Aorta (tissue), 5 donors: ENCODE data around the gene TMIGD1. TPM values are rescaled to one million over a fixed set of nuclear protein-coding genes. Genes with fewer than 3 reads are reported as not detected.

Experiments
- ATAC-seq: fragments of 200-7000 bp; cut with Tn5 transposase; one replicate; pipeline ENCODE4 v1.9.1; 2022; ENCODE audit warnings: moderate library complexity; ENCODE audit not compliant: low FRiP score
- DNase-seq, 2 donors: peaks; one replicate each; pipeline ENCODE4 v3.0.0-alpha.2; 2020
- H3K27ac ChIP-seq, 2 donors: one replicate each; pipeline ENCODE4 v1.5.1; 2013; ENCODE audit warnings: low read length in 2 of 2, mild to moderate bottlenecking in 2 of 2, moderate library complexity in 2 of 2, control low read depth in 1 of 2, inconsistent platforms in 1 of 2, low read depth in 1 of 2
- H3K27me3 ChIP-seq, 2 donors: one replicate each; pipeline ENCODE4 v1.6.1; 2013; ENCODE audit warnings: control low read depth in 1 of 2, low read length in 1 of 2, mild to moderate bottlenecking in 1 of 2, moderate library complexity in 1 of 2; ENCODE audit not compliant: insufficient read depth in 2 of 2, control insufficient read depth in 1 of 2
- H3K36me3 ChIP-seq, 2 donors: one replicate each; pipeline ENCODE4 v1.6.1; 2013; ENCODE audit warnings: control low read depth in 1 of 2, low read length in 1 of 2, mild to moderate bottlenecking in 1 of 2; ENCODE audit not compliant: insufficient read depth in 2 of 2, control insufficient read depth in 1 of 2
- H3K4me1 ChIP-seq, 2 donors: one replicate each; pipeline ENCODE4 v1.6.1; 2013; ENCODE audit warnings: low read length in 2 of 2, control low read depth in 1 of 2, mild to moderate bottlenecking in 1 of 2, moderate library complexity in 1 of 2; ENCODE audit not compliant: insufficient read depth in 2 of 2, control insufficient read depth in 1 of 2
- H3K4me3 ChIP-seq, 2 donors: one replicate each; pipeline ENCODE4 v1.5.1; 2013; ENCODE audit warnings: low read length in 2 of 2, control low read depth in 1 of 2, mild to moderate bottlenecking in 1 of 2
- H3K9me3 ChIP-seq: one replicate; pipeline ENCODE4 v1.6.1; 2013; ENCODE audit warnings: mild to moderate bottlenecking, low read length; ENCODE audit not compliant: control insufficient read depth
- WGBS, 2 donors: extraction: QIAGEN DNeasy Blood & Tissue Kit; methylation state at CpG; one replicate each; pipeline ENCODE4 v1.1.7; 2013; 5-methylcytosine and 5-hydroxymethylcytosine counted together
- intact Hi-C, 2 donors: fragments of 100-400 bp; cut with DNase I; formaldehyde crosslinking; loops; one replicate each; pipeline versions ENCODE4 v1.14.2 to v1.15.0; 2022
- polyA plus RNA-seq, 2 donors: library from polyadenylated mRNA; stranded (reverse); fragments of 200-250 nt; gene quantifications; one replicate each; pipeline ENCODE4 v1.2.3, GENCODE V29; 2013
- total RNA-seq, 2 donors: library from RNA; stranded (reverse); fragmentation: NEBNext Ultra II Directional; extraction: Animal tissue kit (Norgen Biotek cat#: 25700); gene quantifications; one replicate each; pipeline ENCODE4 v1.2.1, GENCODE V29; 2021
- donor health status: healthy with polysubstance abuse.
- donor health status: Bipolar disorder and iron deficiency.
- donor health status: DM: no; HTN: no; CAD: no.
- donor health status: DM: no; HTN: no; CAD: no.
- donor health status: DM: yes; HTN: yes; CAD: no.

The TMIGD1 gene
- total and polyA plus RNA-seq, 4 donors: 1.9 TPM; not detected in 3

DNA sequence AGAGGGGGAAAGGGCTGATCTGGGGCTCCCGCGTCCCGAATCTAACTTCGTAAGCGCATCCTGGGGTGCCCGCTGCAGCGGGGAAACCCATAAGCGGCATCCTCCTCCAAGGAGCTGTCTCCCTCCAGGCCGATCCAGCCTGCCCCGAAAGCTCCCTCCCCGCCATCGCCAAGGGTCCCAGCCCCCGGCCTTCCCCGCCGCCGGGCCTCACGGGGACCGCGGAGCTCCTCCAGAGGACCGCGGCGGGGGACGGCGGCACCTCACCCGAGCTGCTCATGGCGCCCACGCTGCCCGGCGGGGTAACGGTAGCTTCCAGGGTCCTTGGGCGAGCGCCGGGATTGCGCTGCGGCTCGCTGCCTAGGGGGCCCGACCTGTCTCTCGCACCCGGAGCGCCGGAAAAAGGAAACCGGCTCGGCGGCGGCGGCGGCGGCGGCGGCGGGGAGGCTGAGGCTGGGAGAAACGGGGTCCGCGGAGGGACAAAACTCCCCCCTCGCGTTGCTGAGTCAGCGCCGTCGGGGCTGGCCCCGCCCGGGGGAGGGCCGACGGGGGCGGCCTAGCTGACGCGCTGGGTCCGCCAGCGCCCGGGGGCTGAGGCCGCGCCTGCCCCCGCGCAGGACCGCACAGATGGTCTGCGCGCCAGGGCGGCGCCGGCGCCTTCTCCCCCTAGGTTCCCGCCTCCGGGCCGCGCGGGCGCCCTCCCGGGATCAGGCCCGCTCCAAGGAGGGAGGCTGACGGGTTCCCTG is 42.1 kb downstream of the TMIGD1 start, which contains the start of gene BLMH:
Gene BLMH, minus strand, starts transcription at position 402 of the 743 bp plus-strand sequence. Its CDS starts 125 bp downstream, at position 277.
- H3K4me3 ChIP-seq: peak within 1 kb of the TSS; percentile 81 to 82
- no peaks in the 10 kb centered on the region for H3K27me3 ChIP-seq
- ATAC-seq (peak; percentile 97), DNase-seq (peak; percentile 89 to 96)
- WGBS, 2 donors: 0 to 1% methylated on average over 53 to 89 of the region's 89 CpGs
- H3K36me3 ChIP-seq: peaks cover 0 to 3% of the 10 kb centered on the region in 2 donors
- H3K4me1 ChIP-seq: no peaks in the 10 kb centered on the region
- intact Hi-C loops: loop anchor here in 1 of 2 donors (10.0 kb wide), 2 partner anchors 83 to 143 kb away; partner anchors contain the start of gene CPD
- H3K9me3 ChIP-seq: no peaks in the 10 kb centered on the region
- peak within 1 kb of the TSS in 1 of 2 donors; percentile 92 for H3K27ac ChIP-seq

DNA sequence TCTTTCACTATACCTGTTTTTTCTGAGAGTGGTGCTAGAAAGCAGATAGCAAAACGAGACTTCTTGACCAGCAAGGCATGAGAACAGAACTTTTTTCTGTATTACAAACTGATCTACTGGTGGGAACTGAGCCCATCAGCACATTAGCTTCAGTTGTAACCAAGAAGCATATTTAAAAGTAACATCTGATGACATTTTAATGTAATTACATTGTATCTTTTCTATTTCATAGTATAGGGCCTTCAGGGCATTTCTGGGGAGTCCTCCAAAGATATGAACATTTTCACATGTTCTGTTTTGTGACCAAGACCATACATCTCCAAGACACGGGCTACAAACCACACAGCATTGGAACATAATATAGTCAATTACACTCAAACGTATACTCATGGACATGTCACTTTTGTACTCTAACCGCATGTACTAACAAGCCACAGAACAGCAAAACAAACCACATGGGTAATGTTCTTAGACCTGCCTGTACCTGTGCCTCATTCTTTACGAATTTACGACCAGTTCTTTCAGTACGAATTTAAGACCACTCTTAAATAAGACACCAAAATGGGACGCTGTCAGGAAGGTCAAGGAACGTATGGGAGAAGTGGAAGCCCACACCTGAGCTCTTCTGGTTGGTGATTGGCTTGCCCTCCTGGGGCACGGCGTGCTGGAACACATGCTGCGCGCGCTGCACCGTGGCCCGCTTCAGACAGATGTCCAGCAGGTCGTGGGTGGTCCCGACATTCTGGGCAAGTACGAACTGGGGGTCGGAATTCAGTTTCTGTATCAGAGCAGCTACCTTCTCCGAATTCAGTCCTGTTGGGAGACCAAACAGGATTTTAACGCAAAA is 42.9 kb downstream of the TMIGD1 start:
- 2% methylated on average over 21 to 22 of the region's 22 CpGs for WGBS, 2 donors

DNA sequence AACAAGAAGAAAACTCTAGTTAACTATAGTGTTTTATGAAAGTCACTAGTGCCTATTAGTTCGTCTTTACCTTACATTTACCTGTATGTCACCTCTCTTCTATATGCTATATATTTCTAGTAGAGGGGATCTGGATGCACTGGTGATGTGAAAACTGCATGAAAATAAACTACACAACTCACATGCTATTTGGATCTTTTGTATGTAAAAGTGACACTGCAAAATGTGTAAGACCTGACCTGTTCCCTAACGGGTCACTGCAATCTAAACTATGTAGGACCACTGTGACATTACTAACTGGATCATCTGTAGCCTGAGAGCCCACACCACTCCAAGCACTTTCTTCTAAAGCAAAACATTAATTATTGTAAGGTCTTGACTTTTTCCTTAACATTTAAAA is 43.8 kb downstream of the TMIGD1 start:
- H3K4me1 ChIP-seq: no peaks in the 10 kb centered on the region
- no peak for ATAC-seq
- H3K27ac ChIP-seq: no peak overlapping the region
- 64 to 76% methylated on average over 2 of the region's 2 CpGs for WGBS, 2 donors
- no peak overlapping the region for H3K4me3 ChIP-seq
- peaks cover 0 to 3% of the 10 kb centered on the region in 2 donors for H3K36me3 ChIP-seq
- no peak for DNase-seq
- intact Hi-C loops: loop anchor here in 1 of 2 donors (10.0 kb wide), 2 partner anchors 85 to 145 kb away; partner anchors contain the start of gene CPD
- no peaks in the 10 kb centered on the region for H3K27me3 ChIP-seq
- no peaks in the 10 kb centered on the region for H3K9me3 ChIP-seq

More for the DNA sequence above, 42.9 kb downstream of the TMIGD1 start:
- Histone ChIP-seq H3K4me3 (peak overlapping the region; percentile 81 to 82), H3K36me3 (peaks cover 0 to 3% of the 10 kb centered on the region in 2 donors), H3K27me3 (no peaks in the 10 kb centered on the region), H3K9me3 (no peaks in the 10 kb centered on the region), H3K27ac (no peak overlapping the region), H3K4me1 (no peaks in the 10 kb centered on the region)
- intact Hi-C loops: loop anchor here in 1 of 2 donors (10.0 kb wide), 2 partner anchors 84 to 144 kb away; partner anchors contain the start of gene CPD
- DNase-seq: peak; percentile 50 to 81
- ATAC-seq: peak; percentile 49

DNA sequence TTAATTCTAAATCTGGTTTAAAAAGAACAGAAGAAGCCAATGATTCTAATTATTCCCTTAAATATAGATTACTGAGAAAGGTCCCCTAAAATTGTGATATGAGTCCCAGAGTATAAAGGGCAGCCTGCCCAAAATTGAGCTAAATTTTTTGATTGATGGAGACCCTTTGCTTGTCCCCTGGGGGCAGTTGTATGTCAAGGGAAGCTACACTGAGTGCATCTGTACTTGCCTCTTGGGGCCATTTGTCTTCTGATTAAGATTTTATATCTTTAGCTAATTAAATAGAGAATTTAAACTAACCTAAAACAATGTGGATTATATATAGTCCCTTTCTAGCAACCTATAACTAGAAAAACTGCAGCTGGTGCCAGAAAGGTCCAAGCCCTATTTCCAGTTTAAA is 54.7 kb downstream of the TMIGD1 start:
- intact Hi-C loops: loop anchor here in 1 of 2 donors (5.0 kb wide), 1 partner anchor 152 kb away; no protein-coding TSS in a partner anchor

DNA sequence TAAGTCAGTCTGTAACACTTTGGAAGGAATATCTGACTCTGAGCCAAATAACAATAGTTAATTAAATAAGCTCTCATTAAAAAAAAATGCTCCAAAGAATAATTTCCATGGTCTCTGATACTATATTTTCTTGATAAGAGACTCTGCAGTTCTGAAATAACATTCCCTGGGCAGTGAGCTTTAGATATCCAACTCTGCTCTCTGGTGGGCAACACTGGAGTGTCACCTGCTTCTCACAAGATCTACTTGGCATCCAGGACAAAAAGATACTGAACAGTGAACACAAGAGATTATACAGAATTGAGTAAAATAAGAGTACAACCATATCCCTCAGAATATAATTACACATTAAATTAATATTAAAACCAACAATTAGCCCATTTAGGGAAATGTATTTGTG is 55.8 kb downstream of the TMIGD1 start:
- peak; percentile 62 for ATAC-seq

More for the DNA sequence above, 54.7 kb downstream of the TMIGD1 start:
- Histone ChIP-seq H3K27me3 (no peaks in the 10 kb centered on the region), H3K36me3 (peaks cover 2 to 4% of the 10 kb centered on the region in 2 donors), H3K27ac (no peak overlapping the region), H3K4me1 (peaks cover 0 to 4% of the 10 kb centered on the region in 2 donors), H3K9me3 (no peaks in the 10 kb centered on the region), H3K4me3 (no peak overlapping the region)
- DNase-seq (no peak), ATAC-seq (no peak)

DNA sequence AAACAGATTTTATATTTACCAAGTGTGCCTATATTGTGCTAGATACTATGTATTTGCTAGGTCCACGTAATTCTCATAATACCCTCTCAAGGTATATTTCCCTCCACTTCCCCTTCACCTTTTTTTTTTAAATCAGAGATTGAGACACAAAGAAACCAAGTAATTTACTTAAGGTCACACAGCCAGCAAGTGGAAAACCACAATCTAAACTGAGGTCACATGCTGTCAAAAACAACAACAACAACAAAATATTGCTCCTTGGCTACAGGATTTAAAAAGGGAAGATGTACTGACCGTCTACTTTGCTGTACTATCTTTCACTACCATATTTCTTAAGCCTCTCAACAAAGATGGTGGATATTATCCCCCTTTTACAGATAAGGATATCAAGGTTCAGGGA is 57.9 kb downstream of the TMIGD1 start:
- no peak overlapping the region for H3K4me3 ChIP-seq
- H3K4me1 ChIP-seq: peaks cover 0 to 4% of the 10 kb centered on the region in 2 donors
- H3K9me3 ChIP-seq: no peaks in the 10 kb centered on the region
- H3K27ac ChIP-seq: no peak overlapping the region
- DNase-seq (no peak), ATAC-seq (no peak)
- intact Hi-C loops: loop anchor here in 1 of 2 donors (5.0 kb wide), 1 partner anchor 149 kb away; no protein-coding TSS in a partner anchor
- WGBS, 2 donors: 90 to 95% methylated on average over 2 of the region's 2 CpGs
- peaks cover 8% of the 10 kb centered on the region in 2 donors for H3K36me3 ChIP-seq
- H3K27me3 ChIP-seq: no peaks in the 10 kb centered on the region

More for the DNA sequence above, 55.8 kb downstream of the TMIGD1 start:
- Histone ChIP-seq H3K4me3 (no peak overlapping the region), H3K36me3 (peaks cover 2 to 4% of the 10 kb centered on the region in 2 donors), H3K27me3 (no peaks in the 10 kb centered on the region), H3K27ac (no peak overlapping the region), H3K9me3 (no peaks in the 10 kb centered on the region), H3K4me1 (peaks cover 0 to 4% of the 10 kb centered on the region in 2 donors)
- no peak for DNase-seq
- intact Hi-C loops: loop anchor here in 1 of 2 donors (5.0 kb wide), 1 partner anchor 151 kb away; no protein-coding TSS in a partner anchor

DNA sequence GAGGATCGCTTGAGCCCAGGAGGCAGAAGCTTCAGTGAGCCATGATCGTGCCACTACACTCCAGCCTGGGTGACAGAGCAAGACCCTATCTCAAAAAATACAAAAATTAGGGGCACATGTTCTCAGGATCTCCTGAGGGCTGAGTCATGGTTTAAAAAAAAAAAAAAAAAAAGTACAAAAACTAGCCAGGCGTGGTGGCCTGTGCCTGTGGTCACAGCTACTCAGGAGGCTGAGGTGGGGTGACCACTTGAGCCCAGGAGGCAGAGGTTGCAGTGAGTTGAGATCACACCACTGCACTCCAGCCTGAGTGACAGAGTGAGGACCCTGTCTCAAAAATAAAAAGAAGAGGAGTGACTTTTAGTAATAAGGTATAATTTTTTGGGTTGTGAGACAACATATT is 59.0 kb downstream of the TMIGD1 start:
- peaks cover 6 to 7% of the 10 kb centered on the region in 2 donors for H3K36me3 ChIP-seq
- no peaks in the 10 kb centered on the region for H3K27me3 ChIP-seq
- intact Hi-C loops: loop anchor here in 1 of 2 donors (5.0 kb wide), 1 partner anchor 148 kb away; no protein-coding TSS in a partner anchor
- no peak overlapping the region for H3K4me3 ChIP-seq
- DNase-seq: no peak
- no peak for ATAC-seq
- no peak overlapping the region for H3K27ac ChIP-seq
- no peaks in the 10 kb centered on the region for H3K9me3 ChIP-seq
- 43 to 59% methylated on average over 3 of the region's 3 CpGs for WGBS, 2 donors
- H3K4me1 ChIP-seq: peaks cover 0 to 4% of the 10 kb centered on the region in 2 donors

DNA sequence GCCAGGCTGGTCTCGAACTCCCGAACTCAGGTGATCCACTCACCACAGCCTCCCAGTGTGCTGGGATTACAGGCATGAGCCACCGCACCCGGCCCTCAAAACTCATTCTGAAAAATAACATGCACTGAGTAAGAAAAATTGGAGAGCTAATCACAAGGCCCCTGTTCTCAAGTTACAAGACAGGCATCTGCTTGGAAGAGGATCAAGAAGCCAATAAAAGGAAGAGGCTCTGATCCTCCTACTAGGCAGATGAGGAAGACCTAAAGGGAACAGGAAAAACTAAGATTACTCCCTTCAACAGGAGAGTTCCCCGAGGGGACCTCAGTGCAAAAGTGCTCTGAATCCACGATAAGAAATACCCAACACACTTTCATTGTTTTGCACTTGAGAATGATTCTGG is 60.5 kb downstream of the TMIGD1 start:
- H3K36me3 ChIP-seq: peaks cover 6 to 7% of the 10 kb centered on the region in 2 donors
- ATAC-seq (no peak), DNase-seq (no peak)
- no peaks in the 10 kb centered on the region for H3K9me3 ChIP-seq
- no peaks in the 10 kb centered on the region for H3K27me3 ChIP-seq
- intact Hi-C loops: no loop called here
- no peak overlapping the region for H3K4me3 ChIP-seq
- H3K27ac ChIP-seq: no peak overlapping the region
- H3K4me1 ChIP-seq: peaks cover 0 to 4% of the 10 kb centered on the region in 2 donors
- WGBS, 2 donors: 78 to 83% methylated on average over 6 of the region's 6 CpGs
